K562 (cell line): ENCODE measurements around the gene C4orf51. TPM values are rescaled to one million over a fixed set of nuclear protein-coding genes. Genes with fewer than 3 reads are reported as not detected.

ENCODE experiments used
- ATAC-seq: fragments of 200-7000 bp; cut with Tn5 transposase; 3 replicates; pipeline ENCODE4 v1.9.1; 2020; ENCODE audit warnings: moderate library complexity
- BruUV-seq: library from RNA; stranded (reverse); fragments of 400-500 nt; replicated peaks from 2 replicates; lab custom pipeline; 2021; lab: Mats Ljungman, UMichigan
- CTCF ChIA-PET: fragments of 300-600 bp; formaldehyde crosslinking; extraction: SDS; loops from one replicate; lab custom pipeline; 2021; ENCODE audit warnings: low intra/inter-chr PET ratio; lab: Yijun Ruan, JAX
- POLR2A ChIA-PET: fragments of 300-600, 350-650 bp; sonication (Branson Sonifier 250); formaldehyde crosslinking; extraction: SDS; loops from one replicate; lab custom pipeline; 2021; ENCODE audit warnings: antibody characterized with exemption, inconsistent platforms; lab: Yijun Ruan, JAX
- DNase-seq, 4 experiments: peaks; one replicate each; pipeline versions ENCODE4 v3.0.0 to v3.0.0-alpha.2; 2011 to 2018; ENCODE audit warnings: low spot score in 3 of 4, mixed read lengths in 3 of 4; ENCODE audit errors: extremely low read depth in 1 of 4
- FAIRE-seq: peaks from 2 replicates; lab custom pipeline; 2011; peaks lifted over from hg19 to GRCh38; lab: Jason Lieb, UNC
- H2AFZ ChIP-seq: 2 replicates; pipeline ENCODE4 v1.6.0; 2011; ENCODE audit warnings: low read depth, low read length, control low read depth, inconsistent platforms
- H3K27ac ChIP-seq: fragments of 200-600 bp; 3 replicates; pipeline ENCODE4 v1.8.0; 2011; ENCODE audit warnings: low read depth, mild to moderate bottlenecking, control low read depth, inconsistent platforms, low read length, moderate library complexity, mixed read lengths; ENCODE audit errors: extremely low read depth
- H3K27me3 ChIP-seq, 2 experiments: fragments of 300-600 bp in 1 of 2; 2 replicates in 1 of 2; 3 replicates in 1 of 2; pipeline versions ENCODE4 v1.6.0 to v1.8.0; 2011; ENCODE audit warnings: inconsistent platforms in 2 of 2, low read length in 2 of 2, mild to moderate bottlenecking in 1 of 2, mixed read lengths in 1 of 2, moderate library complexity in 1 of 2; ENCODE audit not compliant: control insufficient read depth in 2 of 2, insufficient read depth in 2 of 2
- H3K36me3 ChIP-seq: fragments of 300-600 bp; 3 replicates; pipeline ENCODE4 v1.8.0; 2011; ENCODE audit warnings: mild to moderate bottlenecking, low read length, inconsistent platforms; ENCODE audit not compliant: control insufficient read depth, insufficient read depth
- H3K4me1 ChIP-seq, 2 experiments: fragments of 200-600 bp in 1 of 2; replicated peaks in 1 of 2; 2 replicates in 1 of 2; 3 replicates in 1 of 2; pipeline versions ENCODE4 v1.5.1 to v1.8.0; 2011; ENCODE audit warnings: inconsistent platforms in 2 of 2, low read length in 2 of 2, mild to moderate bottlenecking in 1 of 2, mixed read lengths in 1 of 2, moderate library complexity in 1 of 2; ENCODE audit not compliant: control insufficient read depth in 2 of 2, insufficient read depth in 2 of 2
- H3K4me2 ChIP-seq: 2 replicates; pipeline ENCODE4 v1.6.1; 2011; ENCODE audit warnings: low read length, control low read depth, inconsistent platforms, mixed read lengths; ENCODE audit not compliant: insufficient read depth
- H3K4me3 ChIP-seq: fragments of 200-600 bp; sonication (generic), shearing (Covaris generic); 2 replicates; pipeline ENCODE4 v1.5.1; 2016; ENCODE audit warnings: control low read depth, inconsistent platforms
- H3K79me2 ChIP-seq: fragments of 200-600 bp; 3 replicates; pipeline ENCODE4 v1.8.0; 2011; ENCODE audit warnings: low read length, inconsistent platforms; ENCODE audit not compliant: control insufficient read depth, insufficient read depth
- H3K9ac ChIP-seq, 2 experiments: 2 replicates each; pipeline versions ENCODE4 v1.6.0 to v1.6.1; 2011; ENCODE audit warnings: low read depth in 2 of 2, low read length in 2 of 2, control low read depth in 1 of 2, inconsistent platforms in 1 of 2, mild to moderate bottlenecking in 1 of 2, mixed read lengths in 1 of 2; ENCODE audit not compliant: insufficient read depth in 1 of 2
- H3K9me1 ChIP-seq: one replicate; pipeline ENCODE4 v1.6.0; 2011; ENCODE audit warnings: inconsistent platforms, mild to moderate bottlenecking, low read length, moderate library complexity; ENCODE audit not compliant: control insufficient read depth, insufficient read depth
- H3K9me3 ChIP-seq: replicated peaks from 2 replicates; pipeline ENCODE4 v1.5.1; 2011; ENCODE audit warnings: low read depth, low read length, inconsistent platforms; ENCODE audit not compliant: control insufficient read depth, insufficient read depth
- H4K20me1 ChIP-seq: replicated peaks from 2 replicates; pipeline ENCODE4 v1.6.1; 2011; ENCODE audit warnings: low read length, inconsistent platforms, mixed read lengths; ENCODE audit not compliant: control insufficient read depth, insufficient read depth
- AFF1 ChIP-seq, 2 experiments: fragments of 450-650 bp; IDR thresholded peaks; 2 replicates each; pipeline ENCODE4 v1.6.1; 2018; ENCODE audit warnings: mild to moderate bottlenecking in 2 of 2, low read depth in 1 of 2; ENCODE audit not compliant: partially characterized antibody in 2 of 2
- CUX1 ChIP-seq: fragments of 200-800 bp; sonication (Bioruptor generic); IDR thresholded peaks from 2 replicates; pipeline ENCODE4 v1.6.1; 2016; ENCODE audit warnings: missing genetic modification characterization, missing compliant biosample characterization
- ETV6 ChIP-seq, 3 experiments: fragments of 150-350 bp in 1 of 3; sonication (generic) in 1 of 3; formaldehyde crosslinking in 1 of 3; IDR thresholded peaks; 2 replicates each; pipeline versions ENCODE4 v1.6.1 to v1.8.0; 2014 to 2022; ENCODE audit warnings: borderline replicate concordance in 2 of 3, low read depth in 2 of 3, antibody characterized with exemption in 1 of 3, low read length in 1 of 3, mild to moderate bottlenecking in 1 of 3, missing genetic modification reagents in 1 of 3
- FIP1L1 ChIP-seq: fragments of 200-400 bp; formaldehyde crosslinking; IDR thresholded peaks from 2 replicates; pipeline ENCODE4 v1.6.1; 2018; ENCODE audit warnings: mild to moderate bottlenecking, low read depth, low read length; ENCODE audit not compliant: poor library complexity, severe bottlenecking
- HDAC8 ChIP-seq: fragments of 450-650 bp; IDR thresholded peaks from 2 replicates; pipeline ENCODE4 v1.6.1; 2016; ENCODE audit warnings: mild to moderate bottlenecking, missing genetic modification characterization, moderate library complexity, missing compliant biosample characterization
- KDM5B ChIP-seq: fragments of 200-600 bp; sonication (generic); IDR thresholded peaks from 2 replicates; pipeline ENCODE4 v1.6.1; 2012; ENCODE audit warnings: low read depth, mild to moderate bottlenecking, moderate library complexity, low read length, control low read depth, inconsistent platforms; ENCODE audit not compliant: insufficient replicate concordance
- POLR2G ChIP-seq: fragments of 200-400 bp; formaldehyde crosslinking; IDR thresholded peaks from 2 replicates; pipeline ENCODE4 v1.6.1; 2017; ENCODE audit warnings: low read depth, mild to moderate bottlenecking, antibody characterized with exemption, low read length, moderate library complexity
- ZNF395 ChIP-seq: fragments of 200-800 bp; sonication (Bioruptor generic); IDR thresholded peaks from 2 replicates; pipeline ENCODE4 v1.6.1; 2017; ENCODE audit warnings: missing genetic modification characterization, missing compliant biosample characterization
- WGBS: fragments of 100-300 bp; shearing (Covaris generic); methylation state at CpG from one replicate; pipeline ENCODE4 v1.1.6; 2016; ENCODE audit warnings: low coverage, mixed read lengths; ENCODE audit not compliant: insufficient coverage; ENCODE audit errors: missing lambda C conversion rate; 5-methylcytosine and 5-hydroxymethylcytosine counted together
- in situ Hi-C: fragments of 300-500 bp; cut with MboI; formaldehyde crosslinking; loops from 4 replicates; pipeline ENCODE4 v1.15.0; 2018; ENCODE audit warnings: inconsistent platforms, mixed read lengths
- intact Hi-C: fragments of 100-400 bp; cut with micrococcal nuclease; formaldehyde crosslinking; loops from 2 replicates; pipeline ENCODE4 v1.14.2; 2022
- polyA plus RNA-seq, 8 experiments: library from polyadenylated mRNA; depleted of rRNA in 4 of 8; stranded (reverse) in 5 of 8; unstranded in 3 of 8; fragments of >200 nt; fragmentation: Nextera tagmentation in 2 of 8; fragmentation: Illumina TruSeq in 1 of 8; extraction: Ambion mirVana in 2 of 8; extraction: Trizol in 1 of 8; gene quantifications; 2 replicates each; pipeline versions ENCODE4 v1.2.1 to v1.2.3, GENCODE V29; 2011 to 2014; ENCODE audit warnings: inconsistent platforms in 1 of 8, missing spikeins in 1 of 8
- total RNA-seq, 7 experiments: library from RNA; depleted of rRNA in 6 of 7; stranded (reverse); fragments of >200 nt in 6 of 7; fragmentation: Illumina TruSeq in 2 of 7; extraction: Trizol in 2 of 7; gene quantifications; 2 replicates each; pipeline versions ENCODE4 v1.2.1 to v1.2.3, GENCODE V29; 2011 to 2021; ENCODE audit warnings: low replicate concordance in 1 of 7

The C4orf51 gene
- total and polyA plus RNA-seq, 9 of the 15 experiments (the other 6 are each of a cell fraction or from before 2014, with no cell fraction given): not detected

DNA sequence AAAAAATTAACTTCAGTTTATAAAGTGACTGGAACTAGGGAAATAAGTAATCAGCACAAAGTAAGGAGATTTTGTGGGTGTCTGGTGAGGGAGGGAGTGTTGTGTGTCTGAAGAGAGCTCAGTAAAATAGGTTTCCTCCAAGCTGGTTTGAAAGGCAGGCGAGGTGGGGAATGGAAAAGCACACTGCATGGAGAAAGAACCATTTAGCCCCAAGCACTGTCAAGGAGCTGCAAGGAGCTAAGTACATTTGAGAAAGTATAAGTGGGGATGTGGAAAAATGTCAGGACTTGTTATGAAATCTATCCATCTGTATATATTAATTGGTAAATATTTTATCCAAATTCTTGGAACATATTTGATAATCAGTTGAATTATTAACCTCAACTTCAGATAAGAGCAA is 956 bp downstream of the C4orf51 start:
- Histone ChIP-seq H4K20me1 (no peaks in the 10 kb centered on the region), H3K4me1 (no peaks in the 10 kb centered on the region; a peak in 1 of 5 replicates), H3K27ac (no peak overlapping the region), H3K36me3 (no peaks in the 10 kb centered on the region), H3K4me3 (no peak overlapping the region), H2AFZ (no peak overlapping the region), H3K9ac (no peak overlapping the region), H3K9me1 (no peaks in the 10 kb centered on the region), H3K9me3 (no peaks in the 10 kb centered on the region), H3K27me3 (no peaks in the 10 kb centered on the region), H3K4me2 (no peak overlapping the region), H3K79me2 (no peaks in the 10 kb centered on the region)
- ATAC-seq (no peak), DNase-seq (no peak), FAIRE-seq (no peak)
- POLR2A ChIA-PET: no interaction called here
- WGBS: 0% methylated on average over 1 of the region's 1 CpG
- BruUV-seq: no TSS peak
- intact Hi-C loops (no loop called here), in situ Hi-C loops (no loop called here)
- CTCF ChIA-PET: no interaction called here
- TF ChIP-seq ZNF395 (no peak), HDAC8 (no peak), POLR2G (no peak), AFF1 (IDR thresholded peaks at IDR 0.05; ENCODE audit: low read depth in 1 of 2, partially characterized antibody in 2 of 2) (no peak), FIP1L1 (no peak), KDM5B (no peak), CUX1 (CRISPR knock-in tag) (no peak), ETV6 (IDR thresholded peaks at IDR 0.05; ENCODE audit: borderline replicate concordance in 1 of 2, low read depth in 2 of 2, low read length in 1 of 2) (no peak), ETV6 (CRISPR knock-in tag; IDR thresholded peaks at IDR 0.05; ENCODE audit: borderline replicate concordance) (no peak)
